ENCODE results near the gene GCDH.
"Not testable (repeated sequence)": the region's sequence is repeated elsewhere in the genome, so short reads cannot be mapped to it uniquely, and the experiment has no call there.

Gene GCDH

GRCh38 chr19:12890787-12891552 is at the start of gene GCDH:
TSS of gene GCDH (plus strand) at chr19:12891160. CDS start at chr19:12891305, 145 bp downstream.
- no peaks in the 10 kb centered on the region for H3K36me3 ChIP-seq (ENCODE audit: control insufficient read depth, insufficient read depth, low read length)
- H3K27me3 ChIP-seq (ENCODE audit: control insufficient read depth, insufficient read depth, low read length), result no peaks in the 10 kb centered on the region
- H3K4me1 ChIP-seq (ENCODE audit: control insufficient read depth, insufficient read depth, low read length), result peaks cover 9% of the 10 kb centered on the region
- H3K4me3 ChIP-seq (ENCODE audit: low read length), result peak within 1 kb of the TSS; percentile 84
- peak within 1 kb of the TSS; percentile 6 for H3K27ac ChIP-seq (ENCODE audit: low read depth, low read length)
- peak within 1 kb of the TSS; percentile 78 for H3K9ac ChIP-seq (ENCODE audit: low read length)

DNA sequence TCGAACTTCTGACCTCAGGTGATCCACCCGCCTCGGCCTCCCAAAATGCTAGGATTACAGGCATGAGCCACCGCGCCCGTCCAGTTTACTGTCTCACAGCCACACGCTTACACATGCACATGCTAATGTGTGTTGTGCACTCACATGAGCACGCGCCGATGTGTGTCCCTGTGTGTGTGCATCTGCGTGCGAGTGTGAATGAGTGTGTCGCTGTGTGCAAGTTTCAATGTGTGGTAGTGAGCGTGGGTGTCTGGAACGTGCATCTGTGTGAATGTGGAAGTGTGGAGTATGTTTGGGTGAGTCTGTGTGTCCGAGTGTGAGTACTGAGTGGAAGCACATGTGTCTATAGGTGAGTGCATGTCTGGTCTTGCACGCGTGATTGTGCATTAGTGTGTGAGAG is 48.4 kb upstream of the GCDH start:
- Histone ChIP-seq H3K4me3 (ENCODE audit: low read length) (no peak overlapping the region), H3K4me1 (ENCODE audit: control insufficient read depth, insufficient read depth, low read length) (no peaks in the 10 kb centered on the region), H3K27ac (ENCODE audit: low read depth, low read length) (no peak overlapping the region), H3K9ac (ENCODE audit: low read length) (no peak overlapping the region), H3K36me3 (ENCODE audit: control insufficient read depth, insufficient read depth, low read length) (no peaks in the 10 kb centered on the region), H3K27me3 (ENCODE audit: control insufficient read depth, insufficient read depth, low read length) (peaks cover 20% of the 10 kb centered on the region)

- peaks cover 17% of the 10 kb centered on the region for H3K27me3 ChIP-seq (ENCODE audit: control insufficient read depth, insufficient read depth, low read length)
- no peak overlapping the region for H3K9ac ChIP-seq (ENCODE audit: low read length)
Observed at GRCh38 chr19:12843328-12843727, 47.6 kb upstream of the GCDH start.

GRCh38 chr19:12843999-12844732 is 46.8 kb upstream of the GCDH start:
- H3K27ac ChIP-seq (ENCODE audit: low read depth, low read length), result no peak overlapping the region
- no peak overlapping the region for H3K9ac ChIP-seq (ENCODE audit: low read length)
- peaks cover 12% of the 10 kb centered on the region for H3K27me3 ChIP-seq (ENCODE audit: control insufficient read depth, insufficient read depth, low read length)
- H3K4me1 ChIP-seq (ENCODE audit: control insufficient read depth, insufficient read depth, low read length), result no peaks in the 10 kb centered on the region
- H3K36me3 ChIP-seq (ENCODE audit: control insufficient read depth, insufficient read depth, low read length), result no peaks in the 10 kb centered on the region
- H3K4me3 ChIP-seq (ENCODE audit: low read length), result no peak overlapping the region

More at GRCh38 chr19:12843328-12843727, 47.6 kb upstream of the GCDH start:
- no peak overlapping the region for H3K4me3 ChIP-seq (ENCODE audit: low read length)
- H3K27ac ChIP-seq (ENCODE audit: low read depth, low read length), result no peak overlapping the region
- H3K36me3 ChIP-seq (ENCODE audit: control insufficient read depth, insufficient read depth, low read length), result no peaks in the 10 kb centered on the region
- no peaks in the 10 kb centered on the region for H3K4me1 ChIP-seq (ENCODE audit: control insufficient read depth, insufficient read depth, low read length)

DNA sequence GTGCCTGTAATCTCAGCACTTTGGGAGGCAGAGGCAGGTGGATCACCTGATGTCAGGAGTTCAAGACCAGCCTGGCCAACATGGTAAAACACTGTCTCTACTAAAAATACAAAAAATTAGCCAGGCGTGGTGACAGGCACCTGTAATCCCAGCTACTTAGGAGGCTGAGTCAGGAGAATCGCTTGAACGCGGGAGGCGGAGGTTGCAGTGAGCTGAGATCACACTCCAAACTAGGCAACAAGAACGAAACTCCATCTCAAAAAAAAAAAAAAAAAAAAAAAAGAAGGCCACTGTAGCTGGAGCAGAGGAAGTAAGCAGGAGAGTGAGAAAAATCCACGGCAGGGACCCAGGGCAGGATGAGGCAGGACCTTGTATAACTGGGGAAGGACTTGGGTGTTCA is 44.3 kb upstream of the GCDH start:
- not testable (repeated sequence) for H3K36me3 ChIP-seq (ENCODE audit: control insufficient read depth, insufficient read depth, low read length)

GRCh38 chr19:12847159-12848139 is 43.5 kb upstream of the GCDH start:
- H3K4me3 ChIP-seq (ENCODE audit: low read length), result peak overlapping the region; percentile 56
- H3K4me1 ChIP-seq (ENCODE audit: control insufficient read depth, insufficient read depth, low read length), result no peaks in the 10 kb centered on the region
- peaks cover 3% of the 10 kb centered on the region for H3K27me3 ChIP-seq (ENCODE audit: control insufficient read depth, insufficient read depth, low read length)
- no peak overlapping the region for H3K27ac ChIP-seq (ENCODE audit: low read depth, low read length)
- H3K9ac ChIP-seq (ENCODE audit: low read length), result no peak overlapping the region
- no peaks in the 10 kb centered on the region for H3K36me3 ChIP-seq (ENCODE audit: control insufficient read depth, insufficient read depth, low read length)

More for the DNA sequence above, 44.3 kb upstream of the GCDH start:
- not testable (repeated sequence) for H3K9ac ChIP-seq (ENCODE audit: low read length); H3K27ac ChIP-seq (ENCODE audit: low read depth, low read length); H3K4me3 ChIP-seq (ENCODE audit: low read length); H3K4me1 ChIP-seq (ENCODE audit: control insufficient read depth, insufficient read depth, low read length); H3K27me3 ChIP-seq (ENCODE audit: control insufficient read depth, insufficient read depth, low read length)

- Histone ChIP-seq H3K27ac (ENCODE audit: low read depth, low read length) (no peak overlapping the region), H3K4me3 (ENCODE audit: low read length) (no peak overlapping the region)
Observed at GRCh38 chr19:12856653-12857052, 34.3 kb upstream of the GCDH start.

DNA sequence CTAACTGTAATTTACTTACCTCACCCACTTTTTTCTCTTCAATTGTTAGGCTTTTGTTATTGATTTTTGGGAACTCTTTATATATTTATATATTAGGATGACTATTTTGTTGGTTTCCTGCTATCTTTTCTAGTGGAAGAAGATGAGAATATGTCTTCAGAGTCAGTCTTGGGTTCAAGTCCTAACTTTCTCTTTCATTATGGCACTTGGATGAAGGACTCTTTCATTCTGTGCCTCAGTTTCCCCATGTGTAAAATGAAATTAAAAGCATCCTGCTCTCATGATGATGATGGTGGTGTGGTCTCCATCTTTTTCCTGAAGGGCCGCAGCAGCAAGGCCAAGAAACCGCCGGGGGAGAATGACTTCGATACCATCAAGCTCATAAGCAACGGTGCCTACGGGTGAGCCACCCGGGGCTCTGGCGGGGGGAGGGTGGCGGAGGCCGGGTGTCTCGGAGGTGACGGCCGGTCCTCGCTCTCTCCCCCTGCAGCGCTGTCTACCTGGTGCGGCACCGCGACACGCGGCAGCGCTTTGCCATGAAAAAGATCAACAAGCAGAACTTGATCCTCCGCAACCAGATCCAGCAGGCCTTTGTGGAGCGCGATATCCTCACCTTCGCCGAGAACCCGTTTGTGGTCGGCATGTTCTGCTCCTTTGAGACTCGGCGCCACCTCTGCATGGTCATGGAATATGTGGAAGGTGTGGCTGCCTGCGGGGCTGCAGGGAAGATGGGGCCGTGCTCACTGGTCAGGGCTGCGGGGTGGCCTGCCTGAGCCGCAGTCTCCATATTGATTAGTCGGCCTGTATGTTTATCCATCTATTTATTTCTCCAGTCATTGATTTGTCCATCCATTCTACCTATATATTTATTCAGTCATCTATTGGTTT is 32.7 kb upstream of the GCDH start:
- Histone ChIP-seq H3K27ac (ENCODE audit: low read depth, low read length) (no peak overlapping the region), H3K9ac (ENCODE audit: low read length) (no peak overlapping the region), H3K4me1 (ENCODE audit: control insufficient read depth, insufficient read depth, low read length) (no peaks in the 10 kb centered on the region), H3K27me3 (ENCODE audit: control insufficient read depth, insufficient read depth, low read length) (no peaks in the 10 kb centered on the region), H3K4me3 (ENCODE audit: low read length) (no peak overlapping the region), H3K36me3 (ENCODE audit: control insufficient read depth, insufficient read depth, low read length) (no peaks in the 10 kb centered on the region)

More at GRCh38 chr19:12856653-12857052, 34.3 kb upstream of the GCDH start:
- Histone ChIP-seq H3K9ac (ENCODE audit: low read length) (no peak overlapping the region), H3K4me1 (ENCODE audit: control insufficient read depth, insufficient read depth, low read length) (no peaks in the 10 kb centered on the region), H3K27me3 (ENCODE audit: control insufficient read depth, insufficient read depth, low read length) (no peaks in the 10 kb centered on the region), H3K36me3 (ENCODE audit: control insufficient read depth, insufficient read depth, low read length) (no peaks in the 10 kb centered on the region)

DNA sequence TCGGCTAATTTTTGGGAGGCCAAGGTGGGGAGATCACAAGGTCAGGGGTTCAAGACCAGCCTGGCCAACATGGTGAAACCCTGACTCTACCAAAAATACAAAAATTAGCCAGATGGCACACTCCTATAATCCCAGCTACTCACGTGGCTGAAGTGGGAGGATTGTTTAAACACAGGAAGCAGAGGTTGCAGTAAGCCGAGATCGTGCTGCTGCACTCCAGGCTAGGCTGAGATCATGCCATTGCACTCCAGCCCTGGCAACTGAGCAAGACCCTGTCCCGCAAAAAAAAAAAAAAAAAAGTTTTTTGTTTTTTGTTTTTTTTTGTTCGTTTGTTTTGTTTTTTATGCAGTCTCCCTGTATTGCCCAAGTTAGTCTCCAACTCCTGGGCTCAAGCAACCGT is 31.4 kb upstream of the GCDH start:
- Histone ChIP-seq H3K36me3 (ENCODE audit: control insufficient read depth, insufficient read depth, low read length) (no peaks in the 10 kb centered on the region), H3K27ac (ENCODE audit: low read depth, low read length) (no peak overlapping the region), H3K4me3 (ENCODE audit: low read length) (no peak overlapping the region), H3K4me1 (ENCODE audit: control insufficient read depth, insufficient read depth, low read length) (no peaks in the 10 kb centered on the region), H3K27me3 (ENCODE audit: control insufficient read depth, insufficient read depth, low read length) (no peaks in the 10 kb centered on the region), H3K9ac (ENCODE audit: low read length) (no peak overlapping the region)

DNA sequence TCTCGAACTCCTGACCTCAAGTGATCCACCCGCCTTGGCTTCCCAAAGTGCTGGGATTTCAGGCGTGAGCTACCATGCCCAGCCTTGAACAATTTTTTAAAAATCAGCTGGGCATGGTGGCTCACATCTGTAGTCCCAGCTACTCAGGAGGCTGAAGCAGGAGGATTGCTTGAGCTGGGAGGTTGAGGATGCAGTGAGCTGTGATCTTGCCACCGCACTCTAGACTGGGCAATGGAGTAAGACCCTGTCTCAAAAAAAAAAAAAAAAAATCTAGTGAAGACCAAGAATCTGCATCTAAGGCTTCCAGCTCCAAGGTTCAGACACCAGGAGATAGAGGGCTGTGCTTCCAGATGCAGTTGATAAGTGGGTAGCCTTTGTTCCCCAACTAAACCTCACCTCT is 26.8 kb upstream of the GCDH start:
- Histone ChIP-seq H3K27ac (ENCODE audit: low read depth, low read length) (no peak overlapping the region), H3K9ac (ENCODE audit: low read length) (no peak overlapping the region), H3K27me3 (ENCODE audit: control insufficient read depth, insufficient read depth, low read length) (no peaks in the 10 kb centered on the region), H3K4me1 (ENCODE audit: control insufficient read depth, insufficient read depth, low read length) (peaks cover 2% of the 10 kb centered on the region), H3K36me3 (ENCODE audit: control insufficient read depth, insufficient read depth, low read length) (no peaks in the 10 kb centered on the region), H3K4me3 (ENCODE audit: low read length) (no peak overlapping the region)
